ENCODE results near the gene KCNS1. TPM values are rescaled to one million over a fixed set of nuclear protein-coding genes. Genes with fewer than 3 reads are reported as not detected.

The KCNS1 gene
- total and polyA plus RNA-seq, 7 experiments from 2014 or later = 0.07 to 0.12 (median 0.08) TPM; not detected in 4

DNA sequence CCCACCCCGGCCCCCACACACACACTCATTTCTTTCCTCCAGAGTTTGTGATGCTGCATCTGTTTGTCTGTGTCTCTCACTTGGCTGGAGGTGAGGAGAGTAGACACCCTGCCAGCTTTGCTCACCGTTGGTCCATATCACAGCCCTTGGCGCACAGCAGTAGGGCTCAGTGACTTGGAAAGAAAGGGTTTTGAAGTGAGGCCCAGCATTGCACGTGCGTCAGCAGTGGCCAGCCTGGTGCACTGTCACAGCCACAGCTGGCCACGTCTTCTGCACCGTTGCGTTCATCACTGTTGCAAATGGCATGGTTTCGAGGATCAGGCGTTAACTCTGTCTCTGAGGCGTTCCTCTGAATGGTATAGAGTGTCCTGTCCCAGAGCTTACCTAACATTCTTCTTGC is 10.4 kb upstream of the KCNS1 start:
- DNase-seq (no peak), ATAC-seq (no peak)
- intact Hi-C loops (cut with micrococcal nuclease) = loop anchor here in 1 of 2 donors (5.0 kb wide), 1 partner anchor 424 kb away; no protein-coding TSS in a partner anchor
- CTCF ChIA-PET = interaction anchor here (0.6 to 2.3 kb wide), 3 partner anchors 16 to 104 kb away, joined by 3 to 8 read pairs (median 3); no protein-coding TSS in a partner anchor
- H3K27me3 Mint-ChIP-seq = peaks cover 0 to 11% (median 1%) of the 10 kb centered on the region in 5 donors
- H3K9me3 Mint-ChIP-seq = no peaks in the 10 kb centered on the region
- Histone ChIP-seq H3K36me3 (ENCODE audit: control insufficient read depth in 2 of 3, insufficient read depth in 3 of 3, low read length in 3 of 3) (no peaks in the 10 kb centered on the region), H3K27ac (ENCODE audit: low read depth, low read length) (no peak overlapping the region), H3K27me3 (ENCODE audit: control insufficient read depth in 2 of 2, insufficient read depth in 2 of 2, low read length in 2 of 2) (no peaks in the 10 kb centered on the region), H3K9me3 (ENCODE audit: control insufficient read depth in 2 of 3, low read length in 3 of 3) (no peaks in the 10 kb centered on the region), H3K4me3 (ENCODE audit: low read length) (no peak overlapping the region), H3K4me1 (ENCODE audit: control insufficient read depth in 2 of 2, insufficient read depth in 2 of 2, low read length in 2 of 2) (no peaks in the 10 kb centered on the region)
- H3K4me3 Mint-ChIP-seq = no peak overlapping the region
- H3K4me1 Mint-ChIP-seq = peaks cover 0 to 6% (median 1%) of the 10 kb centered on the region in 7 donors
- POLR2A ChIA-PET = no interaction called here
- H3K27ac Mint-ChIP-seq = no peak overlapping the region
- no peaks in the 10 kb centered on the region for H3K36me3 Mint-ChIP-seq

DNA sequence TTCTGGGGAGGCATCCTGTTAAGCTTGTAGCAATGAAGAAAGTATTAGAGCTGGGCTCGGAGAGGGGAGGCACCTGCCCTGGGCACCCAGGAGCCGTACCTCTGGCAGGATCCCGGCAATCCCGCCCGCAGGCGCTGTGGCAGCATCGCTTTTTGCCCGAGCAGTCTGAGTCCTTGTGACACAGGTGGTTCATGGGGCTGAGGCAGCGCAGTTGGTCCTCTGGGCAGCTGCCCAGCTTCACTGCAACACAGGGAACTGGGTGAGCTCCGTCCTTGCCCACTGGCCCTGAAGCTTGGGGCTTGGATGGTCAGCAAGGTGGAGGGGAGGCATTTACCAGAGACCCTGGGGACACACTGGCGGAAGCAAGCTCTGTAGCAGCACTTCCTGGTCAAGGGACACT is 9.4 kb upstream of the KCNS1 start:
- Histone ChIP-seq H3K27ac (ENCODE audit: low read depth, low read length) (no peak overlapping the region), H3K4me3 (ENCODE audit: low read length) (no peak overlapping the region), H3K27me3 (ENCODE audit: control insufficient read depth in 2 of 2, insufficient read depth in 2 of 2, low read length in 2 of 2) (no peaks in the 10 kb centered on the region), H3K9me3 (ENCODE audit: control insufficient read depth in 2 of 3, low read length in 3 of 3) (no peaks in the 10 kb centered on the region), H3K36me3 (ENCODE audit: control insufficient read depth in 2 of 3, insufficient read depth in 3 of 3, low read length in 3 of 3) (no peaks in the 10 kb centered on the region), H3K4me1 (ENCODE audit: control insufficient read depth in 2 of 2, insufficient read depth in 2 of 2, low read length in 2 of 2) (no peaks in the 10 kb centered on the region)
- peaks cover 0 to 9% (median 0%) of the 10 kb centered on the region in 5 donors for H3K27me3 Mint-ChIP-seq
- H3K4me1 Mint-ChIP-seq = peaks cover 0 to 6% (median 1%) of the 10 kb centered on the region in 7 donors
- no peak for DNase-seq
- no peak for ATAC-seq
- intact Hi-C loops (cut with micrococcal nuclease) = loop anchor here in 1 of 2 donors (5.0 kb wide), 1 partner anchor 423 kb away; no protein-coding TSS in a partner anchor
- ChIA-PET CTCF (interaction anchor here (2.3 kb wide), 1 partner anchor 59 kb away, joined by 8 read pairs; no protein-coding TSS in a partner anchor), POLR2A (no interaction called here)
- no peak overlapping the region for H3K27ac Mint-ChIP-seq
- no peaks in the 10 kb centered on the region for H3K36me3 Mint-ChIP-seq
- H3K4me3 Mint-ChIP-seq = no peak overlapping the region
- H3K9me3 Mint-ChIP-seq = no peaks in the 10 kb centered on the region

GRCh38 chr20:45109634-45110033 is 8.7 kb upstream of the KCNS1 start:
- Histone ChIP-seq H3K36me3 (ENCODE audit: control insufficient read depth in 2 of 3, insufficient read depth in 3 of 3, low read length in 3 of 3) (no peaks in the 10 kb centered on the region), H3K4me1 (ENCODE audit: control insufficient read depth in 2 of 2, insufficient read depth in 2 of 2, low read length in 2 of 2) (no peaks in the 10 kb centered on the region), H3K27me3 (ENCODE audit: control insufficient read depth in 2 of 2, insufficient read depth in 2 of 2, low read length in 2 of 2) (no peaks in the 10 kb centered on the region), H3K9me3 (ENCODE audit: control insufficient read depth in 2 of 3, low read length in 3 of 3) (no peaks in the 10 kb centered on the region), H3K27ac (ENCODE audit: low read depth, low read length) (no peak overlapping the region), H3K4me3 (ENCODE audit: low read length) (no peak overlapping the region)
- POLR2A ChIA-PET = no interaction called here
- Mint-ChIP-seq H3K9me3 (no peaks in the 10 kb centered on the region), H3K36me3 (no peaks in the 10 kb centered on the region), H3K4me3 (no peak overlapping the region), H3K4me1 (peaks cover 0 to 2% (median 0%) of the 10 kb centered on the region in 7 donors), H3K27ac (peak overlapping the region in 1 of 9 donors; percentile 51), H3K27me3 (peaks cover 0 to 16% (median 0%) of the 10 kb centered on the region in 5 donors)
- ATAC-seq = no peak
- intact Hi-C loops (cut with micrococcal nuclease) = loop anchor here in 1 of 2 donors (5.0 kb wide), 1 partner anchor 422 kb away; no protein-coding TSS in a partner anchor
- CTCF ChIA-PET = interaction anchor here (1.2 kb wide), 1 partner anchor 14 kb away, joined by 3 read pairs; no protein-coding TSS in a partner anchor
- no peak for DNase-seq

DNA sequence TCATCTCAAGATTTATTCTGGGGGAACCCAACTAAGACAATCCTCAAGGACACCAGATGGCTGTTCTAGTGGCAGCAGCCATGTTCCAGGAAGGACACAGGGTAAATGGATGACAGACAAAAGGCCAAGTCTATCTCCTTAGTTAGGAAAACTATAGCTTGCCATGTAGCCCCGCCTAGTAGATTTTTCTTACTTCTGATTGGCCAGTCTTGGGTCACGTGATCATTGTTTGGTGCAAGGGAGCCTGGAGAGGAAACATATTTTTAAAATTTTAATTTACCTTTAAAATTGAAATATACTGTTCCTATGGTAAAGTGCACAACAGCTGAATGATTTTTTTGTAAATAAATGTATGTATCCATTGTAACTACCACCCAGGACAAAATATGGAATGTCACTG is 4.4 kb upstream of the KCNS1 start:
- ChIA-PET CTCF (interaction anchor here (2.6 kb wide), 1 partner anchor 9 kb away, joined by 12 read pairs; no protein-coding TSS in a partner anchor), POLR2A (no interaction called here)
- H3K36me3 Mint-ChIP-seq = no peaks in the 10 kb centered on the region
- Histone ChIP-seq H3K27ac (ENCODE audit: low read depth, low read length) (no peak overlapping the region), H3K4me3 (ENCODE audit: low read length) (no peak overlapping the region), H3K9me3 (ENCODE audit: control insufficient read depth in 2 of 3, low read length in 3 of 3) (no peaks in the 10 kb centered on the region), H3K4me1 (ENCODE audit: control insufficient read depth in 2 of 2, insufficient read depth in 2 of 2, low read length in 2 of 2) (no peaks in the 10 kb centered on the region), H3K36me3 (ENCODE audit: control insufficient read depth in 2 of 3, insufficient read depth in 3 of 3, low read length in 3 of 3) (no peaks in the 10 kb centered on the region), H3K27me3 (ENCODE audit: control insufficient read depth in 2 of 2, insufficient read depth in 2 of 2, low read length in 2 of 2) (peaks cover 0 to 2% of the 10 kb centered on the region in 2 donors)
- peaks cover 0 to 5% (median 3%) of the 10 kb centered on the region in 7 donors for H3K4me1 Mint-ChIP-seq
- no peak overlapping the region for H3K4me3 Mint-ChIP-seq
- ATAC-seq (no peak), DNase-seq (no peak)
- H3K9me3 Mint-ChIP-seq = peaks cover 0 to 2% (median 0%) of the 10 kb centered on the region in 11 donors
- intact Hi-C loops (cut with micrococcal nuclease) = no loop called here
- peaks cover 10 to 39% (median 15%) of the 10 kb centered on the region in 5 donors for H3K27me3 Mint-ChIP-seq
- no peak overlapping the region for H3K27ac Mint-ChIP-seq

- H3K4me1 ChIP-seq (ENCODE audit: control insufficient read depth in 2 of 2, insufficient read depth in 2 of 2, low read length in 2 of 2) = no peaks in the 10 kb centered on the region
- no peak overlapping the region for H3K27ac Mint-ChIP-seq
- intact Hi-C loops (cut with micrococcal nuclease) = no loop called here
- peaks cover 0 to 2% of the 10 kb centered on the region in 2 donors for H3K27me3 ChIP-seq (ENCODE audit: control insufficient read depth in 2 of 2, insufficient read depth in 2 of 2, low read length in 2 of 2)
- H3K36me3 ChIP-seq (ENCODE audit: control insufficient read depth in 2 of 3, insufficient read depth in 3 of 3, low read length in 3 of 3) = no peaks in the 10 kb centered on the region
- H3K36me3 Mint-ChIP-seq = no peaks in the 10 kb centered on the region
- no peaks in the 10 kb centered on the region for H3K9me3 ChIP-seq (ENCODE audit: control insufficient read depth in 2 of 3, low read length in 3 of 3)
- ChIA-PET CTCF (interaction anchor here (0.7 to 2.6 kb wide), 3 partner anchors 9 to 132 kb away, joined by 3 to 12 read pairs (median 4); no protein-coding TSS in a partner anchor), POLR2A (no interaction called here)
- H3K4me3 Mint-ChIP-seq = no peak overlapping the region
- H3K4me1 Mint-ChIP-seq = peaks cover 0 to 6% (median 3%) of the 10 kb centered on the region in 7 donors
- DNase-seq (no peak), ATAC-seq (no peak)
- H3K4me3 ChIP-seq (ENCODE audit: low read length) = no peak overlapping the region
- no peak overlapping the region for H3K27ac ChIP-seq (ENCODE audit: low read depth, low read length)
- H3K9me3 Mint-ChIP-seq = peaks cover 0 to 2% (median 0%) of the 10 kb centered on the region in 11 donors
- peaks cover 16 to 44% (median 21%) of the 10 kb centered on the region in 5 donors for H3K27me3 Mint-ChIP-seq
Observed at GRCh38 chr20:45104786-45105185, 3.9 kb upstream of the KCNS1 start.

DNA sequence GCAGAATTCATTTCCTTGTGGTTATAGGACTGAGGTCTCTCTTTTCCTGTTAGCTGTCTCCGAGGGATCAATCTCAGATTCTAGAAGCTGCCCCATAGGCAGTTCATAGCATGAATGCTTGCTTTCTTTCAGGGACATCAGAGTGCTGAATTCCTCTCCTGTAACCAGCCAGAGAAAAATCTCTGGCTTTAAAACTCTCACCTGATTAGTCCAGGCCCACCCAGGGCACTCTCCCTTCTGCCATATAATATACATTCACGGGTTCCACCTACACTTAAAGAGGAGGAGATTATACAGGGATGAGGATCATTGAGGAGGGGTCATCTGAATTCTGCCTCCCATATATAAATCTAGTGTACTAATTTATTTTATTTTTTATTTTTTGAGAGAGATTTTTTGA is 2.1 kb upstream of the KCNS1 start:
- Histone ChIP-seq H3K27me3 (ENCODE audit: control insufficient read depth in 2 of 2, insufficient read depth in 2 of 2, low read length in 2 of 2) (peaks cover 6 to 7% of the 10 kb centered on the region in 2 donors), H3K4me1 (ENCODE audit: control insufficient read depth in 2 of 2, insufficient read depth in 2 of 2, low read length in 2 of 2) (no peaks in the 10 kb centered on the region), H3K4me3 (ENCODE audit: low read length) (no peak overlapping the region), H3K27ac (ENCODE audit: low read depth, low read length) (no peak overlapping the region), H3K9me3 (ENCODE audit: control insufficient read depth in 2 of 3, low read length in 3 of 3) (no peaks in the 10 kb centered on the region), H3K36me3 (ENCODE audit: control insufficient read depth in 2 of 3, insufficient read depth in 3 of 3, low read length in 3 of 3) (no peaks in the 10 kb centered on the region)
- peaks cover 0 to 2% (median 0%) of the 10 kb centered on the region in 5 donors for H3K36me3 Mint-ChIP-seq
- no peak overlapping the region for H3K4me3 Mint-ChIP-seq
- no peak for ATAC-seq
- ChIA-PET POLR2A (no interaction called here), CTCF (no interaction called here)
- H3K27me3 Mint-ChIP-seq = peaks cover 28 to 58% (median 32%) of the 10 kb centered on the region in 5 donors
- H3K9me3 Mint-ChIP-seq = peaks cover 0 to 2% (median 0%) of the 10 kb centered on the region in 11 donors
- intact Hi-C loops (cut with micrococcal nuclease) = no loop called here
- H3K4me1 Mint-ChIP-seq = peaks cover 0 to 12% (median 7%) of the 10 kb centered on the region in 7 donors
- DNase-seq = no peak
- no peak overlapping the region for H3K27ac Mint-ChIP-seq
